ENCODE data around the gene PAX5.

PAX5 gene

GRCh38 chr9:36897478-36897877, 136.6 kb downstream of the PAX5 start:
- DNase-seq: no peak

- DNase-seq: no peak
Measured at GRCh38 chr9:36897019-36897418, 137.0 kb downstream of the PAX5 start.

GRCh38 chr9:36896296-36896695, 137.8 kb downstream of the PAX5 start:
- DNase-seq: no peak

- DNase-seq: no peak
Measured at GRCh38 chr9:36895744-36896260, 138.3 kb downstream of the PAX5 start.

- DNase-seq: no peak
Measured at GRCh38 chr9:36894695-36895310, 139.3 kb downstream of the PAX5 start.

- no peak for DNase-seq
Measured at GRCh38 chr9:36893911-36894310, 140.2 kb downstream of the PAX5 start.

GRCh38 chr9:36893184-36893583, 140.9 kb downstream of the PAX5 start:
- no peak for DNase-seq

GRCh38 chr9:36892279-36892678, 141.8 kb downstream of the PAX5 start:
- no peak for DNase-seq

GRCh38 chr9:36891341-36891811, 142.7 kb downstream of the PAX5 start:
- peak; percentile 94 for DNase-seq

GRCh38 chr9:36889844-36890243, 144.2 kb downstream of the PAX5 start:
- DNase-seq: no peak

GRCh38 chr9:36888551-36888950, 145.5 kb downstream of the PAX5 start:
- DNase-seq: no peak

GRCh38 chr9:36884721-36885120, 149.3 kb downstream of the PAX5 start:
- DNase-seq: no peak

GRCh38 chr9:36882594-36882993, 151.5 kb downstream of the PAX5 start:
- no peak for DNase-seq

GRCh38 chr9:36881743-36882441, 152.2 kb downstream of the PAX5 start:
- DNase-seq: no peak

- no peak for DNase-seq
Measured at GRCh38 chr9:36881316-36881715, 152.8 kb downstream of the PAX5 start.

GRCh38 chr9:36880075-36880474, 154.0 kb downstream of the PAX5 start:
- no peak for DNase-seq

- DNase-seq: no peak
Measured at GRCh38 chr9:36878986-36879982, 154.8 kb downstream of the PAX5 start.

GRCh38 chr9:36877239-36877638, 156.8 kb downstream of the PAX5 start:
- DNase-seq: no peak

GRCh38 chr9:36876056-36876455, 158.0 kb downstream of the PAX5 start:
- no peak for DNase-seq

- no peak for DNase-seq
Measured at GRCh38 chr9:36874921-36875320, 159.1 kb downstream of the PAX5 start.

GRCh38 chr9:36874261-36874660, 159.8 kb downstream of the PAX5 start:
- no peak for DNase-seq

- DNase-seq: peak; percentile 58
Measured at GRCh38 chr9:36873247-36873875, 160.7 kb downstream of the PAX5 start.

- DNase-seq: no peak
Measured at GRCh38 chr9:36872641-36873040, 161.4 kb downstream of the PAX5 start.

Data from NCI-H748 treated with DMSO at 0.1 percent for 48 hours (cell line).